HK-2 (cell line): Measurements from ENCODE around the gene NOVA2.
A peak's percentile ranks its signal among the peaks of the same experiment; 100 is the strongest.

Experiments
- DNase-seq: peaks from one replicate; pipeline ENCODE4 v3.0.0-alpha.2; 2018; ENCODE audit not compliant: unreplicated experiment

Gene NOVA2

GRCh38 chr19:45962021-45962420 is 11.6 kb downstream of the NOVA2 start:
- no peak for DNase-seq

GRCh38 chr19:45960595-45961235 is 12.9 kb downstream of the NOVA2 start:
- DNase-seq = no peak

- no peak for DNase-seq
Observed at GRCh38 chr19:45959517-45960025, 14.1 kb downstream of the NOVA2 start.

- no peak for DNase-seq
Observed at GRCh38 chr19:45958769-45959516, 14.7 kb downstream of the NOVA2 start.

- DNase-seq = no peak
Observed at GRCh38 chr19:45958320-45958719, 15.3 kb downstream of the NOVA2 start.

GRCh38 chr19:45955905-45956608 is 17.6 kb downstream of the NOVA2 start:
- DNase-seq = no peak

- no peak for DNase-seq
Observed at GRCh38 chr19:45954156-45954555, 19.5 kb downstream of the NOVA2 start.

- DNase-seq = no peak
Observed at GRCh38 chr19:45953676-45954075, 20.0 kb downstream of the NOVA2 start.

GRCh38 chr19:45952686-45953505 is 20.8 kb downstream of the NOVA2 start:
- peak; percentile 34 for DNase-seq

- DNase-seq = no peak
Observed at GRCh38 chr19:45952341-45952685, 21.4 kb downstream of the NOVA2 start.

GRCh38 chr19:45947926-45948325 is 25.7 kb downstream of the NOVA2 start:
- DNase-seq = peak; percentile 6

GRCh38 chr19:45940515-45940805 is 33.2 kb downstream of the NOVA2 start:
- no peak for DNase-seq

- no peak for DNase-seq
Observed at GRCh38 chr19:45939792-45940514, 33.7 kb downstream of the NOVA2 start.

GRCh38 chr19:45938733-45939319 is 34.8 kb downstream of the NOVA2 start:
- DNase-seq = no peak

GRCh38 chr19:45935267-45935666 is 38.4 kb downstream of the NOVA2 start:
- DNase-seq = no peak

- no peak for DNase-seq
Observed at GRCh38 chr19:45934551-45935230, 39.0 kb downstream of the NOVA2 start.

- no peak for DNase-seq
Observed at GRCh38 chr19:45933759-45934158, 39.9 kb downstream of the NOVA2 start.

GRCh38 chr19:45931055-45931454 is 42.6 kb downstream of the NOVA2 start:
- no peak for DNase-seq

GRCh38 chr19:45929247-45929646 is 44.4 kb downstream of the NOVA2 start:
- no peak for DNase-seq

GRCh38 chr19:45927565-45928261 is 46.0 kb downstream of the NOVA2 start:
- peak; percentile 90 for DNase-seq
